Forelimb muscle (tissue), 1 donor: ENCODE results near the gene BRAF. TPM values are rescaled to one million over a fixed set of nuclear protein-coding genes. Genes with fewer than 3 reads are reported as not detected.

Source experiments
- polyA plus RNA-seq: library from polyadenylated mRNA; unstranded; fragments of 120-200 nt; gene quantifications from one replicate; pipeline ENCODE4 v1.2.1, GENCODE V29; 2013; ENCODE audit not compliant: insufficient read length

The BRAF gene
- polyA plus RNA-seq, 1 donor, result 9.8 TPM

Other genes starting within 250 kb of the BRAF start
- gene NDUFB2, start 228.2 kb downstream of the BRAF start, polyA plus RNA-seq, result 162 TPM
- 74.3 TPM for gene MRPS33, start 90.0 kb upstream of the BRAF start, polyA plus RNA-seq
- gene TMEM178B, start 149.1 kb upstream of the BRAF start, polyA plus RNA-seq, result 0.43 TPM